ENCODE results near the gene SLC6A14. TPM values are rescaled to one million over a fixed set of nuclear protein-coding genes. Genes with fewer than 3 reads are reported as not detected.

The SLC6A14 gene
- total and polyA plus RNA-seq, 2 experiments from 2014 or later: not detected

- no peaks in the 10 kb centered on the region for H3K9me3 ChIP-seq (ENCODE audit: low read depth)
- no peak overlapping the region for H2AFZ ChIP-seq
- H3K27ac ChIP-seq: no peak overlapping the region
- no peaks in the 10 kb centered on the region for H3K27me3 ChIP-seq (replicated peaks; ENCODE audit: insufficient read depth)
- no peaks in the 10 kb centered on the region for H3K4me1 ChIP-seq (ENCODE audit: insufficient read depth)
- no peaks in the 10 kb centered on the region for H3K36me3 ChIP-seq (ENCODE audit: low read depth)
- H3K9ac ChIP-seq: no peak overlapping the region
- no peaks in the 10 kb centered on the region for H3K9me2 ChIP-seq (ENCODE audit: insufficient read depth)
- TF ChIP-seq EZH2 (IDR thresholded peaks at IDR 0.05; ENCODE audit: insufficient read depth, poor library complexity, severe bottlenecking) (no peak), EZH2phosphoT487 (IDR thresholded peaks at IDR 0.05; ENCODE audit: insufficient read depth, low read depth) (no peak)
- no peaks in the 10 kb centered on the region for H3K79me2 ChIP-seq (ENCODE audit: insufficient read depth)
- no peak for DNase-seq
- no peak overlapping the region for H3K4me3 ChIP-seq
- H4K20me1 ChIP-seq (ENCODE audit: insufficient read depth): no peaks in the 10 kb centered on the region
- no peak overlapping the region for H3K4me2 ChIP-seq (ENCODE audit: unreplicated experiment)
- no peaks in the 10 kb centered on the region for H3F3A ChIP-seq (ENCODE audit: insufficient read depth)
- in situ Hi-C loops (cut with MboI): no loop called here
- 90 to 100% methylated on average over 1 of the region's 1 CpG for WGBS, 2 experiments (ENCODE audit: low coverage in 1 of 2, low lambda C conversion rate in 2 of 2, missing lambda C conversion rate in 2 of 2)
Observed at GRCh38 chrX:116417214-116417613, 19.2 kb upstream of the SLC6A14 start.

- Histone ChIP-seq H3K9me3 (ENCODE audit: low read depth) (no peaks in the 10 kb centered on the region), H3K9me2 (ENCODE audit: insufficient read depth) (no peaks in the 10 kb centered on the region), H3K27ac (no peak overlapping the region), H3K4me1 (ENCODE audit: insufficient read depth) (no peaks in the 10 kb centered on the region), H3K9ac (no peak overlapping the region), H3F3A (ENCODE audit: insufficient read depth) (no peaks in the 10 kb centered on the region), H3K4me3 (no peak overlapping the region), H3K4me2 (ENCODE audit: unreplicated experiment) (no peak overlapping the region), H4K20me1 (ENCODE audit: insufficient read depth) (no peaks in the 10 kb centered on the region), H2AFZ (no peak overlapping the region), H3K27me3 (replicated peaks; ENCODE audit: insufficient read depth) (no peaks in the 10 kb centered on the region), H3K36me3 (ENCODE audit: low read depth) (no peaks in the 10 kb centered on the region), H3K79me2 (ENCODE audit: insufficient read depth) (no peaks in the 10 kb centered on the region)
- TF ChIP-seq EZH2 (IDR thresholded peaks at IDR 0.05; ENCODE audit: insufficient read depth, poor library complexity, severe bottlenecking) (no peak), EZH2phosphoT487 (IDR thresholded peaks at IDR 0.05; ENCODE audit: insufficient read depth, low read depth) (no peak)
- DNase-seq: no peak
- WGBS, 2 experiments (ENCODE audit: low coverage in 1 of 2, low lambda C conversion rate in 2 of 2, missing lambda C conversion rate in 2 of 2): 64% methylated on average over 4 of the region's 4 CpGs
- in situ Hi-C loops (cut with MboI): no loop called here
Observed at GRCh38 chrX:116417968-116418367, 18.4 kb upstream of the SLC6A14 start.

- H3K9me2 ChIP-seq (ENCODE audit: insufficient read depth): no peaks in the 10 kb centered on the region
- no peak for DNase-seq
- H3F3A ChIP-seq (ENCODE audit: insufficient read depth): no peaks in the 10 kb centered on the region
- H3K79me2 ChIP-seq (ENCODE audit: insufficient read depth): no peaks in the 10 kb centered on the region
- H3K27me3 ChIP-seq (replicated peaks; ENCODE audit: insufficient read depth): no peaks in the 10 kb centered on the region
- H3K36me3 ChIP-seq (ENCODE audit: low read depth): no peaks in the 10 kb centered on the region
- in situ Hi-C loops (cut with MboI): no loop called here
- H3K9ac ChIP-seq: no peak overlapping the region
- H3K4me2 ChIP-seq (ENCODE audit: unreplicated experiment): no peak overlapping the region
- no peak overlapping the region for H3K27ac ChIP-seq
- no peak overlapping the region for H3K4me3 ChIP-seq
- H3K9me3 ChIP-seq (ENCODE audit: low read depth): no peaks in the 10 kb centered on the region
- 56 to 59% methylated on average over 3 of the region's 3 CpGs for WGBS, 2 experiments (ENCODE audit: low coverage in 1 of 2, low lambda C conversion rate in 2 of 2, missing lambda C conversion rate in 2 of 2)
- no peak overlapping the region for H2AFZ ChIP-seq
- H3K4me1 ChIP-seq (ENCODE audit: insufficient read depth): no peaks in the 10 kb centered on the region
- H4K20me1 ChIP-seq (ENCODE audit: insufficient read depth): no peaks in the 10 kb centered on the region
- TF ChIP-seq EZH2phosphoT487 (IDR thresholded peaks at IDR 0.05; ENCODE audit: insufficient read depth, low read depth): no peak
- no peak for TF ChIP-seq EZH2 (IDR thresholded peaks at IDR 0.05; ENCODE audit: insufficient read depth, poor library complexity, severe bottlenecking)
Observed at GRCh38 chrX:116427978-116428377, 8.4 kb upstream of the SLC6A14 start.

- no peaks in the 10 kb centered on the region for H3K27me3 ChIP-seq (replicated peaks; ENCODE audit: insufficient read depth)
- no peak overlapping the region for H3K27ac ChIP-seq
- no peak overlapping the region for H3K9ac ChIP-seq
- no peaks in the 10 kb centered on the region for H3F3A ChIP-seq (ENCODE audit: insufficient read depth)
- in situ Hi-C loops (cut with MboI): no loop called here
- no peak overlapping the region for H3K4me3 ChIP-seq
- no peak for DNase-seq
- no peaks in the 10 kb centered on the region for H3K36me3 ChIP-seq (ENCODE audit: low read depth)
- H3K79me2 ChIP-seq (ENCODE audit: insufficient read depth): no peaks in the 10 kb centered on the region
- no peaks in the 10 kb centered on the region for H3K4me1 ChIP-seq (ENCODE audit: insufficient read depth)
- H4K20me1 ChIP-seq (ENCODE audit: insufficient read depth): no peaks in the 10 kb centered on the region
- TF ChIP-seq EZH2 (IDR thresholded peaks at IDR 0.05; ENCODE audit: insufficient read depth, poor library complexity, severe bottlenecking): no peak
- TF ChIP-seq EZH2phosphoT487 (IDR thresholded peaks at IDR 0.05; ENCODE audit: insufficient read depth, low read depth): no peak
- H3K9me3 ChIP-seq (ENCODE audit: low read depth): no peaks in the 10 kb centered on the region
- H3K4me2 ChIP-seq (ENCODE audit: unreplicated experiment): no peak overlapping the region
- no peak overlapping the region for H2AFZ ChIP-seq
- no peaks in the 10 kb centered on the region for H3K9me2 ChIP-seq (ENCODE audit: insufficient read depth)
Observed at GRCh38 chrX:116435597-116435996, 809 bp upstream of the SLC6A14 start.

GRCh38 chrX:116449156-116449555 lies 12.8 kb downstream of the SLC6A14 start:
- H3K4me3 ChIP-seq: no peak overlapping the region
- no peaks in the 10 kb centered on the region for H3F3A ChIP-seq (ENCODE audit: insufficient read depth)
- H3K27ac ChIP-seq: no peak overlapping the region
- in situ Hi-C loops (cut with MboI): no loop called here
- H4K20me1 ChIP-seq (ENCODE audit: insufficient read depth): no peaks in the 10 kb centered on the region
- H3K9me2 ChIP-seq (ENCODE audit: insufficient read depth): no peaks in the 10 kb centered on the region
- H3K9ac ChIP-seq: no peak overlapping the region
- H3K4me1 ChIP-seq (ENCODE audit: insufficient read depth): no peaks in the 10 kb centered on the region
- 33 to 38% methylated on average over 2 of the region's 2 CpGs for WGBS, 2 experiments (ENCODE audit: low coverage in 1 of 2, low lambda C conversion rate in 2 of 2, missing lambda C conversion rate in 2 of 2)
- no peaks in the 10 kb centered on the region for H3K36me3 ChIP-seq (ENCODE audit: low read depth)
- no peaks in the 10 kb centered on the region for H3K79me2 ChIP-seq (ENCODE audit: insufficient read depth)
- no peak overlapping the region for H3K4me2 ChIP-seq (ENCODE audit: unreplicated experiment)
- no peaks in the 10 kb centered on the region for H3K9me3 ChIP-seq (ENCODE audit: low read depth)
- H3K27me3 ChIP-seq (replicated peaks; ENCODE audit: insufficient read depth): no peaks in the 10 kb centered on the region
- no peak overlapping the region for H2AFZ ChIP-seq
- no peak for TF ChIP-seq EZH2phosphoT487 (IDR thresholded peaks at IDR 0.05; ENCODE audit: insufficient read depth, low read depth)
- TF ChIP-seq EZH2 (IDR thresholded peaks at IDR 0.05; ENCODE audit: insufficient read depth, poor library complexity, severe bottlenecking): no peak
- no peak for DNase-seq
